NCI-H524 treated with DMSO at 0.1 percent for 48 hours (cell line): ENCODE measurements around the gene ADAM10.
"Not testable (repeated sequence)": the region's sequence is repeated elsewhere in the genome, so short reads cannot be mapped to it uniquely, and the experiment has no call there.

Source experiments
- DNase-seq: peaks from one replicate; lab custom pipeline; 2025; lab: John Stamatoyannopoulos, UW

Gene ADAM10

GRCh38 chr15:58608129-58608590 is 141.3 kb downstream of the ADAM10 start:
- no peak for DNase-seq

GRCh38 chr15:58606577-58607080 is 142.9 kb downstream of the ADAM10 start:
- no peak for DNase-seq

- DNase-seq: no peak
These were observed 143.5 kb downstream of the ADAM10 start for GRCh38 chr15:58605931-58606530.

GRCh38 chr15:58604455-58604923 is 145.0 kb downstream of the ADAM10 start:
- DNase-seq: no peak

GRCh38 chr15:58603927-58604326 is 145.6 kb downstream of the ADAM10 start:
- not testable (repeated sequence) for DNase-seq

GRCh38 chr15:58602823-58603222 is 146.7 kb downstream of the ADAM10 start:
- DNase-seq: no peak

- no peak for DNase-seq
These were observed 150.7 kb downstream of the ADAM10 start for GRCh38 chr15:58598829-58599210.

GRCh38 chr15:58597943-58598828 is 151.3 kb downstream of the ADAM10 start:
- DNase-seq: no peak

- DNase-seq: no peak
These were observed 153.8 kb downstream of the ADAM10 start for GRCh38 chr15:58595516-58596263.

- DNase-seq: no peak
These were observed 154.6 kb downstream of the ADAM10 start for GRCh38 chr15:58594898-58595297.

- DNase-seq: no peak
These were observed 155.6 kb downstream of the ADAM10 start for GRCh38 chr15:58593870-58594269.

GRCh38 chr15:58590926-58591325 is 158.6 kb downstream of the ADAM10 start:
- DNase-seq: peak; percentile 71

- DNase-seq: no peak
These were observed 159.3 kb downstream of the ADAM10 start for GRCh38 chr15:58590236-58590635.

- DNase-seq: no peak
These were observed 160.5 kb downstream of the ADAM10 start for GRCh38 chr15:58589047-58589446.

GRCh38 chr15:58588096-58588495 is 161.4 kb downstream of the ADAM10 start:
- DNase-seq: no peak

- no peak for DNase-seq
These were observed 162.0 kb downstream of the ADAM10 start for GRCh38 chr15:58587486-58587885.

GRCh38 chr15:58585693-58586443 is 163.6 kb downstream of the ADAM10 start:
- DNase-seq: peak; percentile 95

- no peak for DNase-seq
These were observed 164.6 kb downstream of the ADAM10 start for GRCh38 chr15:58584789-58585461.

- no peak for DNase-seq
These were observed 166.2 kb downstream of the ADAM10 start for GRCh38 chr15:58583171-58583908.

- DNase-seq: no peak
These were observed 167.3 kb downstream of the ADAM10 start for GRCh38 chr15:58582160-58582559.
